ENCODE data around the gene CCDC9B. TPM values are rescaled to one million over a fixed set of nuclear protein-coding genes. Genes with fewer than 3 reads are reported as not detected.

The CCDC9B gene
- total RNA-seq, result 30.1 and 41.6 TPM in 2 replicates
- polyA plus RNA-seq (2012), result 123 TPM

GRCh38 chr15:40340740-40341400 is at the start of gene CCDC9B:
CCDC9B (minus strand) TSS chr15:40340939; CDS start chr15:40340819, 120 bp downstream.
- peak; percentile 97 for DNase-seq (ENCODE audit: low read depth)

- DNase-seq (ENCODE audit: low read depth), result no peak
Observed at GRCh38 chr15:40389824-40390595, 49.3 kb upstream of the CCDC9B start.

GRCh38 chr15:40388941-40389823 is 48.4 kb upstream of the CCDC9B start:
- no peak for DNase-seq (ENCODE audit: low read depth)

GRCh38 chr15:40386480-40386879 is 45.7 kb upstream of the CCDC9B start:
- no peak for DNase-seq (ENCODE audit: low read depth)

GRCh38 chr15:40382580-40383456 is 42.1 kb upstream of the CCDC9B start, which contains the start of gene KNSTRN:
KNSTRN (plus strand) TSS chr15:40382721; CDS start chr15:40382836, 115 bp downstream.
- peak; percentile 96 for DNase-seq (ENCODE audit: low read depth)

- DNase-seq (ENCODE audit: low read depth), result no peak
Observed at GRCh38 chr15:40381818-40382529, 41.2 kb upstream of the CCDC9B start.

GRCh38 chr15:40380636-40381035 is 39.9 kb upstream of the CCDC9B start:
- peak; percentile 81 for DNase-seq (ENCODE audit: low read depth)

GRCh38 chr15:40379853-40380252 is 39.1 kb upstream of the CCDC9B start:
- DNase-seq (ENCODE audit: low read depth), result peak; percentile 100

GRCh38 chr15:40379374-40379773 is 38.6 kb upstream of the CCDC9B start:
- no peak for DNase-seq (ENCODE audit: low read depth)

- no peak for DNase-seq (ENCODE audit: low read depth)
Observed at GRCh38 chr15:40377606-40378005, 36.9 kb upstream of the CCDC9B start.

- no peak for DNase-seq (ENCODE audit: low read depth)
Observed at GRCh38 chr15:40372981-40373380, 32.2 kb upstream of the CCDC9B start.

GRCh38 chr15:40369971-40370370 is 29.2 kb upstream of the CCDC9B start:
- no peak for DNase-seq (ENCODE audit: low read depth)

- no peak for DNase-seq (ENCODE audit: low read depth)
Observed at GRCh38 chr15:40369474-40369869, 28.7 kb upstream of the CCDC9B start.

GRCh38 chr15:40368719-40369473 is 28.2 kb upstream of the CCDC9B start:
- DNase-seq (ENCODE audit: low read depth), result no peak

GRCh38 chr15:40367686-40368611 is 27.2 kb upstream of the CCDC9B start:
- DNase-seq (ENCODE audit: low read depth), result peak; percentile 92

GRCh38 chr15:40367371-40367685 is 26.6 kb upstream of the CCDC9B start:
- no peak for DNase-seq (ENCODE audit: low read depth)

- no peak for DNase-seq (ENCODE audit: low read depth)
Observed at GRCh38 chr15:40366457-40367370, 26.0 kb upstream of the CCDC9B start.
